GM18505 (cell line): ENCODE results near the gene LRFN3.
"Not testable (repeated sequence)": the region's sequence is repeated elsewhere in the genome, so short reads cannot be mapped to it uniquely, and the experiment has no call there.

ENCODE experiments used
- ATAC-seq: cut with Tn5 transposase; IDR thresholded peaks from one replicate; pipeline ENCODE4 v1.9.1; 2021; ENCODE audit not compliant: unreplicated experiment
- POLR2A ChIP-seq: IDR thresholded peaks from 4 replicates; pipeline ENCODE4 v1.6.1; 2011; ENCODE audit warnings: borderline replicate concordance; ENCODE audit not compliant: insufficient read depth, insufficient read length; ENCODE audit errors: extremely low read depth

LRFN3 gene

DNA sequence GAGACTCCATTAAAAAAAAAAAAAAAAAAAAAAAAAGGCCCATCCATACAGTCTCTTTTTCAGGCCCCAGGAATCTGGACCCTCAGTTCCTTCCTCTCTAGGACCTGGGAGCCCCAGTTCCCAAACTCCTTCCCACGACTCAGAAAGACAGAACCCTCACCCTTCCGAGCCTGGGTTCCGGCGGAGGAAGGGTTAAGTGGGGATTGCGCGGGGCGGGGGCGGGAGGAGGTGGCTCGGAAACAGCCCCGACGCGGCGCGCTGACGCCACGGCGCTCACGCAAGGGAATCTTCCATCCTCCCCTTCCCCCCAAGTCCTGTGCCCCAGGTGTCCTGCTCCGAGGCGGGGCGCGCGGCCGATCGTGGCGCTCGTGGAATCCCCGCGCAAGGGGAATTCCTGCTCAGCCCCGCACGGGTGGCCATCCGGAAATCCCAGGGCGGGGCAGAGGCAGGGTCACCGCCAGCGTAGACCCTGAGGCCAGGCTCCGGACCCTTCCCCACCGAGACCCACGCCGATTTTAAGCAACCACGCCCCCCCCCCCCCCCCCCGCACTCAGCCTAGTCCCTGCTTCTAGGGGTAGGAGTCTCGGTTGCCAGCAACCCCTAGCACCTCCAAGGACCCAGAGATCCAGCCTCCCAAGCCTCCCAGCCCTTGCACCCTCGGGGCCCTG, 36.5 kb upstream of the LRFN3 start:
- peak; percentile 41 for ATAC-seq

GRCh38 chr19:35901055-35901644, 35.0 kb upstream of the LRFN3 start:
- TF ChIP-seq POLR2A: no peak
- no peak for ATAC-seq

More for the DNA sequence above, 36.5 kb upstream of the LRFN3 start:
- peak; percentile 40 for TF ChIP-seq POLR2A

DNA sequence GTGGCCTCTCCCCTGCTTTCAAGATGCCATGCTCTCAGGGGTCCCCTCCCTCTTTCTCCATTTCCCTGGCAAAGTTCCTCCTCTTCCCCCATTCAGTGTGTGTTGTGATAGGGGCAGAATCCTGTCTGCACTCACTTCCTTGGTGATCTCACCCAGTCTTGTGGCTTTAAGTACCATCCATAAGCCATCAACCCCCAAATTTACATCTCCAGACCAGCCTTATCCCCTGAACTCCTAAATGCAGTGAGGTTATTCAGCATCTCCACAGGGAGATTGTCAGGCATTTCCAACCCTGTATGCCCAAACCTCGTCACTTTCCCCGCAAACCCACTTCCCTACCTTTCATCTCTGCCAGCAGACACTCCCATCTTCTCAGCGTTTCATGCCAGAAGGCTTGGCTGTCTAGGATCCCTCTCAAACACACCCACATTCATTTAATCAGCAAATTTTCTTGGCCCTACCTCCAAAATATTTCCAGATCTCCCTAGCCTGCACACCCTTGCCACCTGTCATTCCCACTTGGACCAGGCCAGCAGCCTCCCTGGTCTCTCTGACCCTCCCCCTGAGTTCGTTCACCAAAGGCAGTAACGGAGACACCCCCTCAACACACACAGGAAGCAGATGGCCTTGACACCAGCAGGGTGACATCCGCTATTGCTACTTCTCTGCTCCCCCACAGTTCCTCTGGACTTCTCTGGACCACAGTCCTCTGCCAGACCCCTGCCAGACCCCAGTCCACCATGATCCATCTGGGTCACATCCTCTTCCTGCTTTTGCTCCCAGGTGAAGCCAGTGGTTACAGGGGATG, 34.1 kb upstream of the LRFN3 start, which contains the start of gene HCST:
Gene HCST (plus strand): TSS at position 676 of the 808 bp plus-strand sequence. CDS start 65 bp downstream, at position 741.
- ATAC-seq: no peak
- TF ChIP-seq POLR2A: peak; percentile 71

- ATAC-seq: no peak
- no peak for TF ChIP-seq POLR2A
These were observed 33.2 kb upstream of the LRFN3 start for GRCh38 chr19:35902870-35903475.

- ATAC-seq: peak; percentile 52
- TF ChIP-seq POLR2A: peak; percentile 76
These were observed 32.5 kb upstream of the LRFN3 start for GRCh38 chr19:35903550-35904179.

GRCh38 chr19:35904311-35905068, 31.7 kb upstream of the LRFN3 start:
- ATAC-seq: no peak
- no peak for TF ChIP-seq POLR2A

DNA sequence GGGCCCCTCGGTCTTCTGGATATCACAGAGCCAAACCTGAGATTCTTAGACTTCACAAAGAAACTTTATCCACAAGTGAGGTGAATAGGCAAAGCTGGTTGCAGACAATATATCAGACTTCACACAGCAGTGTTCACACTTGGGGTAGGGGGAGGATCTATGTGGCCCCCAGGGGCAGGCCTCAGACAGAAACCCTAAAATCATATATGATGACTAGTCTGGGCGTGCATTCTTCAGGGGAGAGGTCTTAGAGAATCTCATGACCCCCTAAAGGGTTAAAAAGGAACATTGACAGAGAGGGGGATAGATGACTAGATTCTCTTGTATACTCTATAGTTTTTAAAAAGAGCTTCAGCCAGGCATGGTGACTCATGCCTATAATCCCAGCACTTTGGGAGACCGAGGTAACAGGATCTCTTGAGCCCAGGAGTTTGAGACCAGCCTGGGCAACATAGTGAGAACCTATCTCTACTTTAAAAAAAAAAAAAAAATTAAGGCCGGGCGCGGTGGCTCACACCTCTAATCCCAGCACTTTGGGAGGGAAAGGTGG, 30.9 kb upstream of the LRFN3 start:
- ATAC-seq: no peak
- TF ChIP-seq POLR2A: no peak

- ATAC-seq: no peak
- TF ChIP-seq POLR2A: no peak
These were observed 28.8 kb upstream of the LRFN3 start for GRCh38 chr19:35907377-35907745.

GRCh38 chr19:35908010-35908441, 28.1 kb upstream of the LRFN3 start, which contains the start of gene TYROBP:
Gene TYROBP (minus strand): TSS chr19:35908295. CDS start chr19:35908228, 67 bp downstream.
- TF ChIP-seq POLR2A: no peak
- no peak for ATAC-seq

- ATAC-seq: no peak
- peak; percentile 33 for TF ChIP-seq POLR2A
These were observed 27.0 kb upstream of the LRFN3 start for GRCh38 chr19:35908973-35909683.

GRCh38 chr19:35909684-35910035, 26.5 kb upstream of the LRFN3 start:
- no peak for TF ChIP-seq POLR2A
- no peak for ATAC-seq

DNA sequence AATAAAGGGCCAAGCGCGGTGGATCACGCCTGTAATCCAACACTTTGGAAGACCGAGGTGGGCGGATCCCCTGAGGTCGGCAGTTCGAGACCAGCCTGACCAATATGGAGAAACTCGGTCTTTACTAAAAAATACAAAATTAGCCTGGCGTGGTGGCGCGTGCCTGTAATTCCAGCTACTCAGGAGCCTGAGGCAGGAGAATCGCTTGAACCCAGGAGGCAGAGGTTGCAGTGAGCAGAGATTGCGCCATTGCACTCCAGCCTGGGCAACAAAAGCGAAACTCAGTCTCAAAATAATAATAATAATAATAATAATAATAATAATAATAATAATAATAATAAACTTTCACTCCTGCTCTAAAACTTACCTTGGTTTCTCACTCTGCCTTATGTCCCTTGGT, 25.8 kb upstream of the LRFN3 start:
- not testable (repeated sequence) for ATAC-seq
